Measurements from ENCODE around the gene ACTR6.
"Not testable (repeated sequence)": the region's sequence is repeated elsewhere in the genome, so short reads cannot be mapped to it uniquely, and the experiment has no call there.

The ACTR6 gene

GRCh38 chr12:100247765-100248164, 47.1 kb downstream of the ACTR6 start:
- H3K9me3 ChIP-seq (ENCODE audit: control insufficient read depth, insufficient read depth, low read length), result no peaks in the 10 kb centered on the region
- H3K9ac ChIP-seq (ENCODE audit: low read depth, low read length), result no peak overlapping the region

DNA sequence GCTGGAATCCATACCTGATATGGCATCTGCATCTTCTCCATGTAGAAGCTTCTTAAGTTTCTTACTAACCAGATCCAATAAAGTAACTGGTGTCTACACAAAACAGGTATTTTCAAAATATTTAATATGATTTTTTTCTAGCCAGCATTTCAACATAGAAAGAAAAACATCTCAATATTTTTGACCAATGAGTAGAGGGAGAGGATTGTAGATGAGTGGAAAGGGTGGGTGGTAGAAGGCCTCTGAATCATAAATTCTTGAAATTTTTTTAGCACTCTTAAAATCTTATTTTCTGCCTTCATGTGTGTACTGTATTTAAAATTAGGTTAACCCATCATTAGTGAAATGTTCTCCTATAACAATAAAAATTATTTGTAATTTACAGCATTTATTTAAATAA, 48.3 kb downstream of the ACTR6 start:
- H3K9me3 ChIP-seq (ENCODE audit: control insufficient read depth, insufficient read depth, low read length), result no peaks in the 10 kb centered on the region
- H3K4me1 ChIP-seq (ENCODE audit: control insufficient read depth, insufficient read depth, low read length), result no peaks in the 10 kb centered on the region
- H3K27me3 ChIP-seq (ENCODE audit: control insufficient read depth, insufficient read depth, low read length), result no peaks in the 10 kb centered on the region
- no peak overlapping the region for H3K9ac ChIP-seq (ENCODE audit: low read depth, low read length)
- H3K4me3 ChIP-seq (ENCODE audit: low read depth, low read length), result no peak overlapping the region
- H3K27ac ChIP-seq (ENCODE audit: low read depth, low read length), result no peak overlapping the region
- H3K36me3 ChIP-seq (ENCODE audit: control insufficient read depth, insufficient read depth, low read length), result 0 out of 2 replicates have a peak, but pooled peaks cover 2% of the 10 kb centered on the region

More at GRCh38 chr12:100247765-100248164, 47.1 kb downstream of the ACTR6 start:
- Histone ChIP-seq H3K4me3 (ENCODE audit: low read depth, low read length) (no peak overlapping the region), H3K4me1 (ENCODE audit: control insufficient read depth, insufficient read depth, low read length) (no peaks in the 10 kb centered on the region), H3K27me3 (ENCODE audit: control insufficient read depth, insufficient read depth, low read length) (no peaks in the 10 kb centered on the region), H3K36me3 (ENCODE audit: control insufficient read depth, insufficient read depth, low read length) (0 out of 2 replicates have a peak, but pooled peaks cover 2% of the 10 kb centered on the region), H3K27ac (ENCODE audit: low read depth, low read length) (no peak overlapping the region)

DNA sequence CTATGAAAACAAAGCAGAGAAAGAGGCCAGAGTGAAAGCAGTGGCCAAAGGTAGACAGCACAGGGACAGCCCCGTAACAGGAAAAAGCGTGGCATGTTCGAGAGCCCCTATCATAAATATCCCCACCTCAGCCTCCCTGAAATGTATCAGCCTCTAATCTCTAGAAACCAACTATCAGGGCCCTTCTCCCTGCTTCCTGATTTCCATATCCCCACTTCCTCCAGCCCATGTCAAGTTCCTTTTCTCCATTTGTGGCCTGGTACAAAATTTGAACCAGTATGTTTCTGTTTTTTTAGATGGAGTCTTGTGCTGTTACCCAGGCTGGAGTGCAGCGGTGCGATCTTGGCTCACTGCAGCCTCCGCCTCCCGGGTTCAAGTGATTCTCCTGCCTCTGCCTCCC, 49.3 kb downstream of the ACTR6 start:
- Histone ChIP-seq H3K9me3 (ENCODE audit: control insufficient read depth, insufficient read depth, low read length) (no peaks in the 10 kb centered on the region), H3K4me3 (ENCODE audit: low read depth, low read length) (no peak overlapping the region), H3K27me3 (ENCODE audit: control insufficient read depth, insufficient read depth, low read length) (no peaks in the 10 kb centered on the region)

GRCh38 chr12:100251917-100252316, 51.3 kb downstream of the ACTR6 start:
- Histone ChIP-seq H3K27ac (ENCODE audit: low read depth, low read length) (no peak overlapping the region), H3K4me1 (ENCODE audit: control insufficient read depth, insufficient read depth, low read length) (no peaks in the 10 kb centered on the region), H3K36me3 (ENCODE audit: control insufficient read depth, insufficient read depth, low read length) (0 out of 2 replicates have a peak, but pooled peaks cover 2% of the 10 kb centered on the region), H3K9ac (ENCODE audit: low read depth, low read length) (no peak overlapping the region), H3K4me3 (ENCODE audit: low read depth, low read length) (no peak overlapping the region), H3K9me3 (ENCODE audit: control insufficient read depth, insufficient read depth, low read length) (no peaks in the 10 kb centered on the region), H3K27me3 (ENCODE audit: control insufficient read depth, insufficient read depth, low read length) (no peaks in the 10 kb centered on the region)

More for the DNA sequence above, 49.3 kb downstream of the ACTR6 start:
- Histone ChIP-seq H3K4me1 (ENCODE audit: control insufficient read depth, insufficient read depth, low read length) (no peaks in the 10 kb centered on the region), H3K9ac (ENCODE audit: low read depth, low read length) (no peak overlapping the region), H3K27ac (ENCODE audit: low read depth, low read length) (no peak overlapping the region), H3K36me3 (ENCODE audit: control insufficient read depth, insufficient read depth, low read length) (0 out of 2 replicates have a peak, but pooled peaks cover 2% of the 10 kb centered on the region)

GRCh38 chr12:100253437-100253836, 52.8 kb downstream of the ACTR6 start:
- Histone ChIP-seq H3K36me3 (ENCODE audit: control insufficient read depth, insufficient read depth, low read length) (0 out of 2 replicates have a peak, but pooled peaks cover 2% of the 10 kb centered on the region), H3K9ac (ENCODE audit: low read depth, low read length) (no peak overlapping the region), H3K27ac (ENCODE audit: low read depth, low read length) (no peak overlapping the region), H3K27me3 (ENCODE audit: control insufficient read depth, insufficient read depth, low read length) (no peaks in the 10 kb centered on the region), H3K9me3 (ENCODE audit: control insufficient read depth, insufficient read depth, low read length) (no peaks in the 10 kb centered on the region), H3K4me1 (ENCODE audit: control insufficient read depth, insufficient read depth, low read length) (no peaks in the 10 kb centered on the region), H3K4me3 (ENCODE audit: low read depth, low read length) (no peak overlapping the region)

- no peaks in the 10 kb centered on the region for H3K27me3 ChIP-seq (ENCODE audit: control insufficient read depth, insufficient read depth, low read length)
- H3K27ac ChIP-seq (ENCODE audit: low read depth, low read length), result no peak overlapping the region
- H3K9me3 ChIP-seq (ENCODE audit: control insufficient read depth, insufficient read depth, low read length), result no peaks in the 10 kb centered on the region
- H3K36me3 ChIP-seq (ENCODE audit: control insufficient read depth, insufficient read depth, low read length), result 0 out of 2 replicates have a peak, but pooled peaks cover 2% of the 10 kb centered on the region
- H3K4me3 ChIP-seq (ENCODE audit: low read depth, low read length), result no peak overlapping the region
- no peaks in the 10 kb centered on the region for H3K4me1 ChIP-seq (ENCODE audit: control insufficient read depth, insufficient read depth, low read length)
- no peak overlapping the region for H3K9ac ChIP-seq (ENCODE audit: low read depth, low read length)
These were observed 54.3 kb downstream of the ACTR6 start for GRCh38 chr12:100254876-100255275.

- H3K4me1 ChIP-seq (ENCODE audit: control insufficient read depth, insufficient read depth, low read length), result no peaks in the 10 kb centered on the region
- H3K9me3 ChIP-seq (ENCODE audit: control insufficient read depth, insufficient read depth, low read length), result no peaks in the 10 kb centered on the region
- no peaks in the 10 kb centered on the region for H3K36me3 ChIP-seq (ENCODE audit: control insufficient read depth, insufficient read depth, low read length)
- H3K27ac ChIP-seq (ENCODE audit: low read depth, low read length), result no peak overlapping the region
- H3K27me3 ChIP-seq (ENCODE audit: control insufficient read depth, insufficient read depth, low read length), result no peaks in the 10 kb centered on the region
- no peak overlapping the region for H3K4me3 ChIP-seq (ENCODE audit: low read depth, low read length)
- no peak overlapping the region for H3K9ac ChIP-seq (ENCODE audit: low read depth, low read length)
These were observed 57.5 kb downstream of the ACTR6 start for GRCh38 chr12:100258127-100258526.

GRCh38 chr12:100263131-100263530, 62.5 kb downstream of the ACTR6 start:
- Histone ChIP-seq H3K27ac (ENCODE audit: low read depth, low read length) (no peak overlapping the region), H3K9ac (ENCODE audit: low read depth, low read length) (no peak overlapping the region), H3K27me3 (ENCODE audit: control insufficient read depth, insufficient read depth, low read length) (no peaks in the 10 kb centered on the region), H3K4me1 (ENCODE audit: control insufficient read depth, insufficient read depth, low read length) (peaks cover 4% of the 10 kb centered on the region; the same call in 1 of the 2 replicates), H3K9me3 (ENCODE audit: control insufficient read depth, insufficient read depth, low read length) (no peaks in the 10 kb centered on the region), H3K4me3 (ENCODE audit: low read depth, low read length) (no peak overlapping the region), H3K36me3 (ENCODE audit: control insufficient read depth, insufficient read depth, low read length) (no peaks in the 10 kb centered on the region)

DNA sequence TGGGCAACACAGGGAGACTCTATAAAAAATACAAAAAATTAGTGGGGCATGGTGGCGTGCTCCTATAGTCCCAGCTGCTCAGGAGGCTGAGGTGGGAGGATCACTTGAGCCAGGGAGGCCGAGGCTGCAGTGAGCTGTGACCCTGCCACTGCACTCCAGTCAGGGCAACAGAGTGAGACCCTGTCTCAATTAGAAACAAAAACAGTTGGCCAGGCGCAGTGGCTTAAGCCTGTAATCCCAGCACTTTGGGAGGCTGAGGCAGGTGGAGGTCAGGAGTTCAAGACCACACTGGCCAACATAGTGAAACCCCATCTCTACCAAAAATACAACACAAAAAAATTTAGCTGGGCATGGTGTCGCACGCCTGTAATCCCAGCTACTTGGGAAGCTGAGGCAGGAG, 64.5 kb downstream of the ACTR6 start:
- not testable (repeated sequence) for H3K4me3 ChIP-seq (ENCODE audit: low read depth, low read length); H3K9me3 ChIP-seq (ENCODE audit: control insufficient read depth, insufficient read depth, low read length); H3K36me3 ChIP-seq (ENCODE audit: control insufficient read depth, insufficient read depth, low read length); H3K27ac ChIP-seq (ENCODE audit: low read depth, low read length); H3K9ac ChIP-seq (ENCODE audit: low read depth, low read length); H3K27me3 ChIP-seq (ENCODE audit: control insufficient read depth, insufficient read depth, low read length)
- H3K4me1 ChIP-seq (ENCODE audit: control insufficient read depth, insufficient read depth, low read length), result peaks cover 19% of the 10 kb centered on the region

- Histone ChIP-seq H3K27ac (ENCODE audit: low read depth, low read length) (peak overlapping the region; percentile 97), H3K9ac (ENCODE audit: low read depth, low read length) (peak overlapping the region; percentile 53), H3K9me3 (ENCODE audit: control insufficient read depth, insufficient read depth, low read length) (no peaks in the 10 kb centered on the region), H3K4me3 (ENCODE audit: low read depth, low read length) (peak overlapping the region; percentile 88), H3K36me3 (ENCODE audit: control insufficient read depth, insufficient read depth, low read length) (no peaks in the 10 kb centered on the region), H3K27me3 (ENCODE audit: control insufficient read depth, insufficient read depth, low read length) (no peaks in the 10 kb centered on the region), H3K4me1 (ENCODE audit: control insufficient read depth, insufficient read depth, low read length) (peaks cover 19% of the 10 kb centered on the region)
These were observed 65.3 kb downstream of the ACTR6 start for GRCh38 chr12:100265732-100266584.

GRCh38 chr12:100266585-100266834, 65.9 kb downstream of the ACTR6 start:
- Histone ChIP-seq H3K27ac (ENCODE audit: low read depth, low read length) (peak overlapping the region; percentile 97), H3K4me3 (ENCODE audit: low read depth, low read length) (peak overlapping the region; percentile 88), H3K27me3 (ENCODE audit: control insufficient read depth, insufficient read depth, low read length) (no peaks in the 10 kb centered on the region), H3K9ac (ENCODE audit: low read depth, low read length) (peak overlapping the region; percentile 57), H3K36me3 (ENCODE audit: control insufficient read depth, insufficient read depth, low read length) (no peaks in the 10 kb centered on the region), H3K4me1 (ENCODE audit: control insufficient read depth, insufficient read depth, low read length) (peaks cover 19% of the 10 kb centered on the region), H3K9me3 (ENCODE audit: control insufficient read depth, insufficient read depth, low read length) (no peaks in the 10 kb centered on the region)

All from HUES48 (cell line).